ENCODE results near the gene CASQ2.
"Not testable (repeated sequence)": the region's sequence is repeated elsewhere in the genome, so short reads cannot be mapped to it uniquely, and the experiment has no call there.

The CASQ2 gene
- total RNA-seq: 0 reads per million in 2 donors

DNA sequence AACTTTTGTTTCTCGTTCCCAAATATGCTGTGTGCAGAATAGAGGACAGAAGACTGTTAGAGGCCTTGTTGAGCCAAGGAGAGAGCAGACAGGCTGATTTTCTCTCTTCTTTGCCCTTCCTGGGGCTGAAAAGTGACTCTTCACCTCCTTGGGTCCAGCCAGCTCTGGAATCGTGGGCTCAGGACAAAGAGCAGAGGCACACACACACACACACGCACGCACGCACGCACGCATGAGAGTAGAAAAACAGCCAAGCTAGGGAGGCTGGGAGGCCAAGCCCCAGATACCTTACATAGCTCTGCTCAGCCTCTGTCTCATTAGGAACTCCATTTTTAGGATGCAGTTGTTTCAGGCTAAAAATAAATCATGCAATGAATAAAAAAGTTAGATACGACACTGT, at the start of gene CASQ2:
Gene CASQ2, minus strand, starts transcription at position 166 of the 400 bp plus-strand sequence. CDS start 173 bp downstream, outside the sequence.
- no peak for DNase-seq

DNA sequence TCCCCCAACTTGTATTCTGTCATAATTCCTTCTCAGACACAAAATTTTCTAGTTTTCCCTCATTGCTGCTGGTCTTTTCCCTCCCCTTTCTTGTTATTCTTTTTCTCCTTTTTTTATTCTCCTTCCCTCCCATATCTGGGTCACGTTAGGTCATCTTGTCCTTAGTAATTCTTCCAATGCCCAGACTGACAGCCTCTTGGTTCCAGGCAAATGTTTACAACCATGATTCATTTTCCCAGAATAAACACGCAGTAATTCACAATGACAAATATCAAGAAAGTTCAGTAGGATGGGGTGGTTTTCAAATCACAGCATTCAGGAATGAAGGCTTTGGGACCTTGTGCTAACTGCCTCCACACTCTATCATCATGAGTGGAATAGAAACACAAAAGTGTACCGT, 47.2 kb upstream of the CASQ2 start:
- no peak for DNase-seq

DNA sequence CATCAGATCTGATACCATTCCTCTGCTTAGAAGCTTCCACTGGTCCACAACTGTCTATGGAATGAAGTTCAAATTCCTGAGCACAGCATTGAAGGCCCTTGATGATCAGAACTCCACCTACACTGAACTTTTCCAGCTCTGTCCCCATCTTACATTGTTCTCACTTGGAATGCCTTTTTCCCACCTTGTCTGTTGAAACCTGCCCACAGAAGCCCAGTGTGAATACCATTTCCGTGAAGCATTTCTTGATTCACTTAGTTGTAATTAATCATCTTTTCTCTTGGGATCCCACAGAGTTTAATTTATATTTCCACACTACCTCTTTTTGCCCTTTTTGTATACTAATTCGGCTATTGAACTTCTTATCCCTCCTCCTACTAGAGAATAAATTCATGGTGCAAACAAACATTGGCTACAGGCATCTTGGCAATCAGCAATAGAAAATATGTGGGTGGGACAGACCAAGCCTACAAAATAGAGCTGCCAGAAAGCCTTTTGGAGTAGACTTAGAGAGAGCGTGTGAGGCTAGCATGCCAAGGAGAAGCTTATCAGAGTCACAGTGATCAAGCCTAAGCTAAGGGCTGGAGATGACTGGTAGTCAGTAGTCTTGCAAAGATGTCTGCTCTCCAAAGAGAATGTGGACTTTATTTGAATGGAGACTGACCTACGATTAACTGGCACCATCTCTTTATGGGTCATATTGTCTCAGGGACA, 46.3 kb upstream of the CASQ2 start:
- DNase-seq: no peak

DNA sequence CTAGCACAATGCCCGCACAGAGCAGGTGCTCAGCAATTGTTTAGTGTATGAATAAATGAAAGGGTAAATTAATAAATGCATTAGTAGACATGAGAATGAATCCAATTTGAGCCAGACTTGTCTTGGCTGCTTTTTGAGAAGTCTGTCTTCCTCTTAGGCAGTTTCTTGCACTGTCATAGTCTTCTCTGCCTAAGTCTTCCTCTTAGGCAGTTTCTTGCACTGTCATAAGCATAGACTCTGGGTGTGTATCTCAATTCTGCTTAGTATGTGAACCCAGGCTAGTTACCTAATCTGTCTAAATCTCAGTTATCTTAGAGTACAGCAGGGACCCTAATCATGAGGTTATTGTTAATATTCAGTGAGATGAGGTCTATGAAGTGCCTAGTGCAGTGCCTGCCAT, 45.2 kb upstream of the CASQ2 start:
- DNase-seq: no peak

DNA sequence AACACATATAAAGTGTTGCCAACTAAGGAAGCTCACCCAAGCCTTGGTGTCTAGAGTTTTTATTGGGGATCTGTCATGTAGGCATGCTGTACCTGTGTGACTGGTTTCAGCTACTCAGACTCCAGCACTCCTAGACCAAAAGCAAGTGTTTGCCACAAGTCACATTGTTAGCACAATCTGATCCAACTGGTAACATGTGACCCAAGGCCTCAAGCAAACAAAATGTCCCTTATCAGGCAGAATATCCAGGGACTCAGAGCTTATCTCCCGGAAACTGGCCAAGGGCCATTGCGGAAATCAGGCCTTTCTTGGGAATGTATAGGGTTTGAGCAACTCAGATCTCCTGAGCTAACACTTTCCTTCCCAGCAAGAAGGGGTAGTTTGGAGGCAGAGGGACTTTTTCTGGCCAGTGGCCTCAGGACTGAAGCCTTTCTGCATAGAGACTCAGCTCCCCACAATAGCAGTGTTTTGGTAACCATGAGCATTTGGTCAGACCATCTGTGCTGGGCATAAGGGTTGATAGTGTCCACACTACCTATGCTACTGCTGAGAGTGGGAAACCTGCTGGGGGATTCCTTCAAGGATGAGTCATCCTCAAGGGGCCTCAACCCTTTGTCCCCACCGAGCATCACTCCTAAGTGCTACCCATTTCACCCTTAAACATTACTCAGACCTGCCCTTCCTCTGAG, 42.8 kb upstream of the CASQ2 start:
- no peak for DNase-seq

DNA sequence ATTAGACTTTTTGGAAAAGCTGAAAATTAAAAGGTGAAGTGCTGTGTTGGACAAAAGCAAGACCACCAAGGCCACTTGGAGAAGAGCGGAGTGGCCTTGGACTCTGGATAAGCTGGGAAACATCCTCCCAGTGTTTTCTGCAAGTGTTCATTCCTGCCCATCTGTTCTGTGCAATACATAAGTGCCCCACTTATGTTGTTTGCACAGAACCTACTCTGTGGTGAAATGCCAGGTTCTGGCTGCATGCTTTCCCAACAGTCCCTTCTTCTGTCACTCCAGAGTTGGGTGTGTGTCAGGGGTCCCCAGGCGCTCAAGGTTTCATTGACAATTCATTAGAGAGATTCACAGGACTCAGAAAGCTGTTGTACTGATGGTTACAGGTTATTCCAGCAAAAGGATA, 42.1 kb upstream of the CASQ2 start:
- no peak for DNase-seq

DNA sequence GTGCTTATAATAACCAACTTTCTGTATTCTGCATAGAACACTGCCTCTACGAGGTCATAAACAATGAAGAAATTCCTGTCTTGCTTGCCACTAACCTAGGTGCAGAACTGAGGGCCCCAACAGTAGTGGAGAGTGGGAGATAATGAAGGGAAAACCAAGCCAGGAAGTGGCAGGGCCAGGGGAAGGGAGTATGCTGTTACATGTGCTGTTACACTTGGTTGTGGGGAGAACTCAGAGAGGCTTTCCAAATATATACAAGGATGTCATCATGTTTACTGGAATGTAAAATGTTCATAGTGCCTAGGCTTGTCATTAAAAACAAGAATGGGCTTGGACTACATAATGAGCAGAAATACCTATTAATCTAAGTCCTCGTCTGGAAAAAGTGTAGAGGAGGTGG, 41.3 kb upstream of the CASQ2 start:
- DNase-seq: no peak

DNA sequence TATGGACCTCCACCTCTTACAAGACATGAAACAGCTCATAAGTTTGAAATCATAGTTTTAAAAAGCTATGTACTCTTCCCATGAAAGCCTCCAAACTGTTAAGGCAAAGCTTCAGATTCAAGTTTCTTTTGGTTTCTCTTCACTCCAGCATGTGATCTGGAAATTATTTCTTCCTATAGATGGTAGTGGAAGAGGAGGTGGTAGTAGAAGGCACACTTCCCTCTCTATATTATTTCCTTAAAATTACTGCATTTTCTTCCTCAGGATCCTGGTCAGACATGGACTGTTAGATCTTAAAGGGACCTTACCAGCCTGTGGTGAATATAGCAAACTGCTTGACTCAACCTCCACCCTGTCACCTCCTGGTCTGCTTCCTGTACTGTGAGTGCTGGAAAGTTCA, 40.6 kb upstream of the CASQ2 start:
- DNase-seq: no peak

DNA sequence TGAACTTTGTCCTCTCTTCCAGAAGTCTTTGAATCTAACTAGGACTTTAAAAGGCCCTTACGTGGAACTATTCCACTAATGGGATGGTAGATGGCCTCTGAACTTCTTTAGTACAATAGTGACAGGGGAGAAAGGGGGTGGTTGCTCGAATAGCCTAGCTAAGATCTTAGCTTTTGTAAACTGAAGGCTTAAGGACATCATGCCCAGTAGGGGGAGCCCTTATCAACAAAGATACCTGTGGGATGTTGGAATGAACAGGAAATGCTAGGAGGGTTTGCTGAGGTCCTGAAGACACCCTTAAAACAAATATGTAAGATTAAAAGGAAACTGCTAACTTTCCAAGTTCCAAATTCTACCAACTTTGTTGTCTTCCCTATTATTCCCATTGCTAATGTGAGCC, 39.2 kb upstream of the CASQ2 start:
- DNase-seq: peak; percentile 7

DNA sequence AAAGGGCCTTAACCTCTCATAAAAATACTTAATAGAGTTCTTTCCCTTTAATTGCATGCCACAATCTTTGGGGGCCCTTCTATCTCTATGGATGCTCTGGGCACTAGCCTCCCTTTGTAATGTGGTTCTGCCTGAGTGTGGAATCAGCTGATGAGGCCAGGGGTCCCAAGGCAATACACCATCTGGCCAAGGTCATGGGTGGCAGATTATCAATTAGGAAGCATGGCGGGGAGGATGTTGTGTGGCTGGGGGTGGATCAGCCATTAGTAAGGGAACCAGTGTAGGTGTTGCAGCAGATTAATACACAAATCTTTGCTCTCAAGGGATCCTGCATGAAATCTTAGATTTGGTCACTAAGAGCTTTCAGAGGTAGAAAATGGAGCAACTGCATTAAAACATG, 37.1 kb upstream of the CASQ2 start:
- DNase-seq: no peak

DNA sequence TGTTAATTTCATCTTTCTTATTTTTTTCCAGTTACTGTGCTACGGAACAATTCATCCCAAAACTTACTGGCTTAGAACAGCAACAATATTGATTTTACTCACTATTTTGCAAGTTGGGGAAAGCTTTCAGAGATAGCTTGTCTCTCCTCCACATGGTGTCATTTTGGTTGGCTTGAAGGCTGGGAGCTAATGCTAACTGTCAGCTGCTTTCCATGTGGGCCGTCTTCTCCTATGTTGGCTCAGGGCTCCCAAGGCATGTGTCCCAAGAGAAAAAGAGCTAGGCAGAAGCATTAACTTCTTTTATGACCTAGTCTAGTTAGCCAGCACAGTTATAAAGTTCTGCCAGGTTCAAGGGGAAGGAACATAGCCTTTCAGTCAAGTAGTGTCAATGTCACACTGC, 33.9 kb upstream of the CASQ2 start:
- no peak for DNase-seq

DNA sequence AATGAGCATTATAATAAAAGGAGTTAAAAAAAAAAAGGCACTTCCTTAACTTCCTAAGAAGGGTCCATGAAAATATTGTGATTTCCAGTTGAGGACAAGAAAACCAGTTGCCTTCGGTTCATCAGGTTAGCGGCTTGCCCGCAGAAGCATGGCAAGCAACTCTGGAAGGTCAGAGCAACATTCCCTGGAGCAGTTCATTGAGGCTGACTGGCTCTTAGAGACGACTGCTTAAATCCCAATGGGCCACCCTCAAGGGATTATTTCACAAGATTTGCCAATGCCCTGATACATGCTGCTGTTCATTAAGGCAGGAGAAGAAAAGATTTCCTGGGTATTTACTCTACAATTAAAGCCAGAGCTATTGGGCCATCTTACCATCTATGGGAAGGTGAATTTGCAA, 29.0 kb upstream of the CASQ2 start:
- DNase-seq: no peak

DNA sequence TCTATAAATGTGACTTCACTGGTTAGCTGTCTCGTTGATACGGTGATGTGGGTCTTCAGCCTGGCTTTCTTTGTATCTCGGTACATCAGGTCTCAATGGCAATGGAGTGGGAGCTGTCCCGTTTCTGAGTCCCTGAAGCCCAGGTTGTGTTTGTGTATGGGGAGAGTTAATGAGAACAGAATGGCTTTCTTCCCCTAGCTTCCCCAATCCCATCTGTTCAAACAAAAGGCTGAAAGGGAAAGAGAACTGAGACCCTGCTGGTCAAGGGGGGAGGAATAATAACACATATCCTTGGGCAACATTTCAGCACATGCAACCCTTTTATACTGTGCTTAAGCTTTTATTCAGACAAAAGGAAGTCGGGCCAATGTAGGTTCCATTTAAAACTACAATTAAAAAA, 28.4 kb upstream of the CASQ2 start:
- DNase-seq: no peak

DNA sequence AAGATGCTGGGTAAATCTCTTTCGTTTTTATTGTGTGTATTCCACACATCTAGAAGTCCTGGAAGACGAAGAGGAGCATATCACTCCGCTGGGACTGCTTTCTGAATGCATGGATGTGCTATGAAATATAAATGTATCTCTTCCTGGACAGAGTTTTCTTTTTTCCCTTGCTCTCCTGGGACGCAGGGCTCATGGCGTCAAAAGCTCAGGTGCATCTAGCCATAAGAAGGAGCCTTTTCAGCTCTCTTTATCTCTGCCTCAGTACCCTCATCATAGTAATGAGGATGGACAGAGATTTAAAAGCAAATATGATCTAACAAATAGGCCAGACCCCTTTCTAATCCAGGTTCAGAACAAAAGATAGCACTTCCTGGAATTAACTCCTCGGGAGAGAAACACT, 27.5 kb upstream of the CASQ2 start:
- DNase-seq: no peak

DNA sequence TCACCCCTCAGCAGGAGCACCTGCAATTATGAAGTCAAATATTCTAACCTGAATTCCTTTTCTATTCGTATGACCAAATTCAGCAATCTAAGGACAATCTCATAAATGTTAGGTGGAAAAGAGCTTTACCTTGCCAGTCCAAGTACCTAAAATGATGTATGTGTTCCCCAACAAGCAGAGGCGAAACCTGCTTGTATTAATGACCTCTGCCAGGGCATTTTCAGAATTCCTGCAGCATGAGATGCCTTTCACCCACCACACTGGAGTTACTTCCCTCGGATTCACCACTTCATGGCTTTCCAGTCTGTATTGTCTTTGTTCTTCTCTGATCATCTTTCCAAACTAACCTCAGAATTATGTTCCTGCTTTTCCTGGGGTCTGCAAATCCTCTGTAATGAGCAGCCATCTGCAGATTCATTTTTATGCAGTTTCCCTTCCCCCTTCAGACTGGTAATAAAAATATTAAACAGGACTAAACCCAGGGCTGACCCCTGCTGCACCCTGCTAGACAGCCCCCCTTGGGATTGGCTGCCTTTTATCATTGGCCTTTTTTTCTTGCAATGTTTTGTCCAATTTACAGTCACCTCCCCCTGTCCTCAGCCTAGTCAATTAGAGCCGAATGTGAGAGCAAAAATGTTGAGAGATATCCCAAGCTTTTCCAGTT, 26.6 kb upstream of the CASQ2 start:
- no peak for DNase-seq

DNA sequence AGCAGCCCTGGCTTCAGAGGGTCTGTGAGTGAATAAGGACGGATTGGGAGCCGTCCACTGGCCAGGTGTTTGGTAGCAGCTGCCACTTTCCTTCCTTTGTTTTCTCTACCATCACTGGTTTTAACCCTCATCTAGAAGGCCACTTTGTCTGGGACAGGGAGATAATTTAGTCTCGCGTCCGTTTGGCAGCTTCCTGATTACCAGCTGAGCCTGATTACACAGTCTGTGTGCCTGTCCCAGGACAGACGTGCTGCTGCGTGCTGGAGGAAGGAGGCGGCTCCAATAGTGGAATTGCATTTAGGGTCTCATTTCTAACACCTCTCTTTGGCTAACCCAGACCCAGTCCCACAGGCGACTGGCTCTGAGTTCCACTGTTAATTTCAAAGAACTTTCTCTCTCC, 24.6 kb upstream of the CASQ2 start:
- DNase-seq: no peak

DNA sequence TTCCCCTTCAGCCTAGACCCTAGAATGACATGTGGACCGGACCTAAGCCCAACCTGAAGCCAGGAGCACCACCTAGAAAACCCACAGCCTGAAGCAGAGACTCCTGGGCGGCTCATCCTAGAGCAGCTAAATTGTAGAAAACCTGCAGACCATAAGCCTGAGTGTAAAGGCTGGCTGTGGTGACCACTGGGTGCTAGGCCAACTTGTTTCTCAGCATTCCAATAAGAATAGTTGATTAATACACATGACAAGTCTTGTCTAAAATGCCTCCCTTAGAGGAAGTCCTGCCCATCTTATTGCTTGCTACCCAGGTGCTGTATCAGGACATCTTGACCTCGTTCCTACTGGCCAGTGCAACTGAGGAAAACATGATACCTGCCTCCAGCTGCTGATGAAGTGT, 23.3 kb upstream of the CASQ2 start:
- DNase-seq: no peak

DNA sequence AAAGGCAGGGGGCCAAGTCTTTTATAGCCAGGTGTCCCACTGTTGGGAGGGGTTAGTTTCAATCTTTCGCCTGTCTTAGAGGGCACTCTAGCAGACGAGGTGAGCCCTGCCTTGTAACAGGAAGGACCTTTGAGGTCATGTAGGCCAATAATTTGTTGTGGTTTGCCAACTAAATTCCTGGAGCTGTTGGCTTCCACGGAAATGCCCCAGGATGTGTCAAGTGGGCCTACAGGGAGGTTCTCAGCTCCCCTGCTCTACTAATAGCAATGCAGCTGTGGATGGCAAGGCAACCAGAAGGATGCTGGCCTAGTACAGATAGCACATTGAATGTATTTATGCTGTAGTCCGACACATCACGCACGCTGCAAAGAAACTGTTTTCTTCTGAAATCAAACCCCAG, 22.3 kb upstream of the CASQ2 start:
- no peak for DNase-seq

DNA sequence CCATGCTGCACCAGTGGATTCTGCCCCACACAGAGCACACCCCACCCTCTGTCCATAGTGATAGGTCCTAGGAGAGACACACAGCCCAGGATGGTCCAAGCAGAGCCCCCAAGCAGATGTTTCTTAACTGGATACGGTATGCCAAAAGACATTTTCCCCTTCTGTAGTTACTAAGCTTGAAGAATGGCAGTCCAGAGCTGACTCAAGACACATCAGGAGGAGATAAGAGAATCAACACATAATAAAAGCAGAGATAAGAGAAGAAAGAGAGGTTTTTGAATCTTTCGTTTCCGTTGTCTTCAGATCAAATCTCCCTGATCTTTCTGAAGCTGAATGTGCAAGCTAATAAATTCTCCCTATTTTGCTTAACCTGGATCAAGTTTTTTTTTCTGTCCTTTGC, 21.8 kb upstream of the CASQ2 start:
- no peak for DNase-seq

DNA sequence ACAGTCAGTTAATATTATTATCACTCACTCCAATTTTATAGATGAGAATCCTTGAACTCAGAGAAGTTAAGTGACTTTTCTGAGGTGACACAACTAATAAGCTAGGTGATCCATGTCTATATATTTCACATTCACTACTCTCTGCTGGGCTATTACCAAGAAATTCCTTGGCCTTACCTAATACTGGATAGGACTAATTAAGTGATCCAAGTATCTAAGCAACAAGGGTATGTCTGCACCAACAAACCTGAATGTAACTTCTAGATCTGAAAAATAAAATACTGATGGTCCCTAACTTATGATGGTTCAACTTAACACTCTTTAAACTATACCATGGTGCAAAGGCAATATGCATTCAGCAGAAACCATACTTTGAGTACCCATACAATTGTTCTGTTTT, 14.8 kb upstream of the CASQ2 start:
- no peak for DNase-seq

DNA sequence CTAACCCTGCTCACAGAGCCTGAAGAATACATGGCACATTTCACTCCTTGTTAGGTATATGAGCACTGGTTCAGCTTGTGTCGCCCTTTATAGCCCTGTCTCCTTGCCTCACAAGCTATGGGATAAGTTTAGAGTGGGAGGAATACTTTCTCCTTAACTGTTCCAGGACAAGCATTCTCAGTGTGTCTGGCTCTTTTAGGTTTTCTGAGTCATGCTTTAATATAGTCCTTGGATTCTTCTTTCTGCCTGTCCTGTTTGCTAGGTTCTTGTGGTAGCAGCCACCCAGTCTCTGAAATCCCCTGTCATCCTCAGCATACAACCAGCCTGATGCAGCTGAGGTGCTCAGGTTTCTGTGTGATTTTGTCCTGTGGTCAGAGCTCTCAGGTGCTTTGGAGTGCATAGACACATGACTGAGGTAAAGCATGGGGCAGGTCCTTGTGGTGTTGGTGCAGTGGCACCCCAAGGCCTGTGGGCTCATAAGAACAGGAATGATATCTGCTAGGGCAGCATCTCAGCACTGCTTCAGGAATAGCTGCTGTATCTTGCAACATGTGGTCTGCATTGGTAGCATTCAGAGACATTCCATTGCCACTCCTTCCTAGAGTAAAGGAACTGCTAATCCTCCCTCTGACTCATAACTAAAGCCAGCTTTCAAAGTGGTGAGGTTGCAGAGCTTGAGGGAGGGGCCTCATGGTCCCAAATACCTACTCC, 14.2 kb upstream of the CASQ2 start:
- DNase-seq: no peak

DNA sequence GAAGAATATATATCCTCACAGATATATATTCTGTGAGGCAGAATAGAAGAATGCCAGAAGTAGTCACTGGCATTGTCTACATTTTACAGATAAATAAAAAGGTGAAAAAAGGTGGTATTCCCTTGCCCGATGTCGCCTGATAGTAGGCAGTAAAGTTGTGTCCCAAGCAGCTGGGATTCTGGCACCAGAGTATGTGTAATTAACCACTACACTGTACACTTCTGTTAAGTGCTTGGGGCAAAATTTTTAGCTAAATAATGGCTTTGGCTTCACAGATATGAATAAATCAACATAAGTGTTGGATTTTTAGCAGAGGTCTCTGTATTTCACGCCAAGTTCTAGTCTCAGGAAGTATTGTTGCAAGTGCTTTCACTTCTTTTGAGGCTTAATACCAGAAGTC, 13.3 kb upstream of the CASQ2 start:
- DNase-seq: no peak

DNA sequence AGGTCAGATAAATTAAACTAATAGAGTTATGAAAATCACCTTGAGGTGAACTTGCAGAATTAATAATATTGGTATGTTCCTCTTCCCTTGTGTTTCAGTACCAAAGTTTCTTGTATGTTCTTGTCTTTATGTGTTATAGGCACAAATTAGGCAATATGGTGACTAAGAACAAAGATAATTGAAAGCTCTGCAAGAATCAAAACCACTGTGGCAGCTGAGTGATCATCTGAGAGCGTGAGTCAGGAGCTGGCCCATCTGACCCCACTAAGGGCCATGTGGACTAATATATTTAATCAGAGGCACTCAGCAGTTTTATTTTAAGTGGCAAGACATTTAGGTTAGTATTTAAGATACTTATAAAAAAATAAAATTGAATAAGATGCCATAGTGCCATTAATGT, 12.8 kb upstream of the CASQ2 start:
- no peak for DNase-seq

DNA sequence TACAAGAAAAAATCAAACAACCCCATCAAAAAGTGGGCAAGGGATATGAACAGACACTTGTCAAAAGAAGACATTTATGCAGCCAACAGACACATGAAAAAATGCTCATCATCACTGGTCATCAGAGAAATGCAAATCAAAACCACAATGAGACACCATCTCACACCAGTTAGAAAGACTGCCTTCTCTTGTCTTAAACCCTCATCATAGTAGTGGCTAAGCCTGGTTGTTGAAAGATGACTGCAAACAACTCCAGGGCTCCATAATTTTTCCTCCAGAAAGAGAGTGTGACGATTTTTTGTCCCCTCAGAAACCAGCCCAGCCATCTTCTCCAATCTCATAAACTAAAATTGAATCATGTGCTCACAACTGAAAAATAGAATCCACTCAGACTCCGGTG, 12.1 kb upstream of the CASQ2 start:
- DNase-seq: not testable (repeated sequence)
